Hepatocyte (in vitro differentiated cells): Measurements from ENCODE around the gene CLGN.

Experiments
- CTCF ChIP-seq: fragments of 200-600 bp; sonication (generic); IDR thresholded peaks from 2 replicates; pipeline ENCODE4 v1.5.1; 2016; ENCODE audit warnings: antibody characterized with exemption, mild to moderate bottlenecking; ENCODE audit not compliant: poor library complexity
- EZH2 ChIP-seq: fragments of 200-600 bp; sonication (generic); IDR thresholded peaks from 2 replicates; pipeline ENCODE4 v1.6.1; 2016; ENCODE audit warnings: antibody characterized with exemption, mild to moderate bottlenecking, borderline replicate concordance
- EZH2phosphoT487 ChIP-seq: fragments of 200-600 bp; sonication (generic); IDR thresholded peaks from one replicate; pipeline ENCODE4 v1.6.1; 2018; ENCODE audit warnings: antibody characterized with exemption, mild to moderate bottlenecking, low read depth, moderate library complexity; ENCODE audit not compliant: unreplicated experiment, severe bottlenecking

GRCh38 chr4:140363051-140363450, 64.4 kb downstream of the CLGN start:
- no peak for TF ChIP-seq CTCF
- TF ChIP-seq EZH2, result no peak
- TF ChIP-seq EZH2phosphoT487, result no peak
